Activated CD4-positive, alpha-beta T cell treated with anti-CD3 and anti-CD28 coated beads, Interleukin-2, amount 10 ng/mL, durations not matched to agents 7 days and 5 days (primary cell): ENCODE measurements around the gene CCDC33. TPM values are rescaled to one million over a fixed set of nuclear protein-coding genes. Genes with fewer than 3 reads are reported as not detected.
"Not testable (repeated sequence)": the region's sequence is repeated elsewhere in the genome, so short reads cannot be mapped to it uniquely, and the experiment has no call there.

Source experiments
- CTCF ChIA-PET: fragments of 350-600 bp; sonication (Branson Sonifier 250); formaldehyde crosslinking; loops from one replicate; lab custom pipeline; 2021; ENCODE audit warnings: antibody characterized with exemption; lab: Charles Lee
- POLR2A ChIA-PET: fragments of 350-600 bp; sonication (Branson Sonifier 250); formaldehyde crosslinking; loops from one replicate; lab custom pipeline; 2021; ENCODE audit warnings: antibody characterized with exemption; lab: Charles Lee
- DNase-seq: peaks from one replicate; pipeline ENCODE4 v3.0.0-alpha.2; 2020
- H3K27ac Mint-ChIP-seq: one replicate; pipeline ENCODE4 v1.8.0; 2021; ENCODE audit warnings: mild to moderate bottlenecking, moderate library complexity, mixed read lengths
- H3K27me3 Mint-ChIP-seq: one replicate; pipeline ENCODE4 v1.8.0; 2021; ENCODE audit warnings: mixed read lengths
- H3K36me3 Mint-ChIP-seq: one replicate; pipeline ENCODE4 v1.8.0; 2021; ENCODE audit warnings: low read depth, mixed read lengths
- H3K4me1 Mint-ChIP-seq: one replicate; pipeline ENCODE4 v1.8.0; 2021; ENCODE audit warnings: mixed read lengths
- H3K4me3 Mint-ChIP-seq: one replicate; pipeline ENCODE4 v1.8.0; 2021; ENCODE audit warnings: mild to moderate bottlenecking, moderate library complexity, mixed read lengths
- H3K9me3 Mint-ChIP-seq: one replicate; pipeline ENCODE4 v1.8.0; 2021; ENCODE audit warnings: mixed read lengths
- total RNA-seq, 2 experiments: library from RNA; stranded (reverse); gene quantifications; one replicate each; pipeline ENCODE4 v1.2.3, GENCODE V29; 2021

The CCDC33 gene
- total RNA-seq, 2 experiments from 2014 or later = not detected

DNA sequence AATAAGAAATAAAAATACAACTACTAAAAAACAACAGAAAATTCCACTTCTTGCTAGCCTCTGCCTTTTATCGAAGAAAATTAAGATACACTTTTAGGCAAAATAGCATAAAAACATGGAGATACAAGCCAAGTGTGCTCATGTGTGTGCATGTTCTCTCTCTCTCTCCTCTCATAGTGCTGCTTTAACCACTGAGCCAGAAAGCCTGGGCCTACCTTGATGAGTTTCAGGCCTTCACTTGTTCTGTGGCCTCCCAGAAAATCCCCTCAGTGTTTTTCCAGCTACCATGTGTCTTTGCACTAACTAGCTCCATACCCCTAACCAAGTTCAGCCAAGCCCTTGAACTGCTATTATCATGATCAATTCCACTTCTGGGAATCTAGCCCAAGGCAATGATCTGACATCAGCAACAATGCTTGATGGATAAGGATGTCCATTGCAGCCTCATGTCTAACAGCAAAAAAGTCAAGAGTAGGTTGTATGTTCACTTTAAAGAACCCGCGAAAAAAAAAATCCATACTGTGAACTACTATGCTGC, 113.2 kb downstream of the CCDC33 start:
- no peak for DNase-seq
- Mint-ChIP-seq H3K4me1 (peaks cover 4% of the 10 kb centered on the region), H3K27ac (no peak overlapping the region), H3K27me3 (peaks cover 18% of the 10 kb centered on the region), H3K36me3 (no peaks in the 10 kb centered on the region), H3K9me3 (peaks cover 1% of the 10 kb centered on the region), H3K4me3 (no peak overlapping the region)
- POLR2A ChIA-PET = no interaction called here
- CTCF ChIA-PET = no interaction called here

DNA sequence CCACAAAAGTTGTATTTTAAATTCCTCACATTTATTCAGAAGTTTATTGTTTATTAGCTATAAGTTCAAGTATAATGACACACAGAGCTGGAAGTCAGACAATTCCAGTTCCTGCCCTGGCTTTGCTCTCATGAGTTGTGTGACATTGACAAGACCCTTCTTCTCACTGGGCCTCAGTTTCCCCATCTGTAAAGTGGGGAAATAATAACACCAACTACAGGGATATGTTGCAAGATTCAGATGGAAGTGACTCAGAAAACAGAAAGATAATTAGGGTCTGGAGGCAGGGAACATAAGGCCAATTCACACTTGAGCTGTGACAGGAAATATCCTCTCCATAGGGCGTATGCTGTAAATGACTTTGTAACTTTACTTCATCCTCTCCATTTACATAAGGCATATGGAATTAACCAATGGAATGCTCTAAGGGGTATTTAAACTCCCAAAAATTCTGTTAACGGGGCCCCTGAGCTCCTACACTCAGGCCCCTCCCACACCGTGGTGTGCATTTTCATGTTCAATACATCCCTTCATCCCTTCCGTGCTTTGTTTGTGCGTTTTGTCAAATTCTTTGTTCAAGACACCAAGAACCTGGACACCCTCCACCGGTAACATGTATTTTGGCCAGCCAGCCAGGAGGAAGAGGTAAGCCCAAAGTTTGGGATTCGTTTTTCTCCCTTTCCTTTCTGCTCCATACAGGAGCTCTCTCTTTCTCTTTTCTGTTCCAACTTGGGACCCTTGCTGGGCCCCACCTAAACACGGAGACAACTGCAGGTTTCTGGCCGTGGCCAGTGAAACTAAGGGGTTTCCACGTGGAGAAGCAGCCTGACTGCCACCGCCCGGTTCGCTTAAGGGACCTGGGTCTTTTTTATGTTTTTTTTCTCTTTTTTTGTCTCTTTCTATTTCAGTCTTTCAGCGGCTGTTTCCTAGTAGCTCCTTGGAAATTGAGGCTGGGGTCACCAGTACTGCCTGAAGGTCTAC, 114.5 kb downstream of the CCDC33 start:
- ChIA-PET CTCF (no interaction called here), POLR2A (no interaction called here)
- H3K27me3 Mint-ChIP-seq = peaks cover 31% of the 10 kb centered on the region
- DNase-seq = no peak
- no peaks in the 10 kb centered on the region for H3K36me3 Mint-ChIP-seq
- H3K9me3 Mint-ChIP-seq = peaks cover 9% of the 10 kb centered on the region
- H3K27ac Mint-ChIP-seq = no peak overlapping the region
- H3K4me3 Mint-ChIP-seq = no peak overlapping the region
- H3K4me1 Mint-ChIP-seq = peaks cover 2% of the 10 kb centered on the region

DNA sequence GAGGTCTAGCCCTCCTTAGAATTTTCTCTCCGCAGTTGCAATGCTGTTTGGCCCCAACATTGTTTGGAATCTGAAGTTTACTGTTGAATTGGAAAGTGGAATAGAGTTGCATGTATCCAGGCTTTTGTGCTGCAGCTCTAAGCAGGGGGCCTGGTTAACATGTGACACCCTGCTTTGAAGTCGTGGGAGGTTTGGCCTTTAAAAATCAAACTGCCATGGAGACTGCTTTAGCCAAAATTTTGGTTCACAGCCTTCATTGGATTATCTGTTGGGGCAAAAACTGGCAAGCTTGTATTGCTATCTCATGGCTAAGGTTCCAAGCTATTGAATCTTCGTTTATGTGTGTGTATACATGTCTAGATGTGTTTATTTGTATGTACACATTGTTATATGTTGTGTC, 115.5 kb downstream of the CCDC33 start:
- DNase-seq = no peak
- no peaks in the 10 kb centered on the region for H3K4me1 Mint-ChIP-seq
- CTCF ChIA-PET = no interaction called here
- no peak overlapping the region for H3K4me3 Mint-ChIP-seq
- H3K9me3 Mint-ChIP-seq = peaks cover 9% of the 10 kb centered on the region
- POLR2A ChIA-PET = no interaction called here
- H3K27me3 Mint-ChIP-seq = peaks cover 32% of the 10 kb centered on the region
- H3K27ac Mint-ChIP-seq = no peak overlapping the region
- H3K36me3 Mint-ChIP-seq = no peaks in the 10 kb centered on the region

DNA sequence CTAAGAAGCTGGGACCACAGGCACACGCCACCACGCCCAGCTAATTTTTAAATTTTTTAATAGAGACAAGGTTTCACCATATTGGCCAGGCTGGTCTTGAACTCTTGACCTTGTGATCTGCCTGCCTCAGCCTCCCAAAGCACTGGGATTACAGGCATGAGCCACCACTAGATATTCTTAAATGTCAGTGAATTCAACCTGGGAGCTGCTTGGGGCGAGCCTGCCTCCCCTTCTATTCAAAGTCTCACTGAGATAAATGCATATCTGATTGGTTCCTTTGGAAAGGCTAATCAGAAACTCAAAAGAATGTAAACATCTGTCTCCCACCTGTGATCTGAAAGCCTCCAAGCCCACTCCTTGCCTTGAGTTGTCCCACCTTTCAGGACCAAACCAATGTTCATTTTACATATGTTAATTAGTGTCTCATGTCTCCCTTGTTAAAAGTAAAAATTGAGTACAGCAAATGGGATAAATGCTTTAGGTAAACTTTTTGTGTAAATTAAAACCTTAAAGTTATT, 116.3 kb downstream of the CCDC33 start:
- Mint-ChIP-seq H3K27ac (no peak overlapping the region), H3K4me1 (no peaks in the 10 kb centered on the region)

DNA sequence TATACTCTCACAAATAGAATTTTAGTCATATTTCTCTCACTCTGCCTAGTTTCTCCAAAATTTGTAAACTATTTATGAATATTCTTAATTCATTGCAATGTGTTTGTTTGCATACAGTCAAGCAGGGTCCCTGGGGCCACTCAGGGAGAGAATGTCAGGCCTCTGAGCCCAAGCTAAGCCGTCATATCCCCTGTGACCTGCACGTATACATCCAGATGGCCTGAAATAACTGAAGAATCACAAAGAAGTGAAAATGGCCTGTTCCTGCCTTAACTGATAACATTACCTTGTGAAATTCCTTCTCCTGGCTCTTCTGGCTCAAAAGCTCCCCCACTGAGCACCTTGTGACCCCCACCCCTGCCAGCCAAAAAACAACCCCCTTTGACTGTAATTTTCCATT, 117.9 kb downstream of the CCDC33 start:
- H3K9me3 Mint-ChIP-seq, H3K36me3 Mint-ChIP-seq, H3K4me3 Mint-ChIP-seq, POLR2A ChIA-PET, H3K4me1 Mint-ChIP-seq, CTCF ChIA-PET, H3K27ac Mint-ChIP-seq, DNase-seq: not testable (repeated sequence)
- H3K27me3 Mint-ChIP-seq = peaks cover 30% of the 10 kb centered on the region

More for the DNA sequence above, 116.3 kb downstream of the CCDC33 start:
- ChIA-PET POLR2A (no interaction called here), CTCF (no interaction called here)
- DNase-seq = no peak
- Mint-ChIP-seq H3K27me3 (peaks cover 32% of the 10 kb centered on the region), H3K9me3 (peaks cover 9% of the 10 kb centered on the region), H3K4me3 (no peak overlapping the region), H3K36me3 (no peaks in the 10 kb centered on the region)

DNA sequence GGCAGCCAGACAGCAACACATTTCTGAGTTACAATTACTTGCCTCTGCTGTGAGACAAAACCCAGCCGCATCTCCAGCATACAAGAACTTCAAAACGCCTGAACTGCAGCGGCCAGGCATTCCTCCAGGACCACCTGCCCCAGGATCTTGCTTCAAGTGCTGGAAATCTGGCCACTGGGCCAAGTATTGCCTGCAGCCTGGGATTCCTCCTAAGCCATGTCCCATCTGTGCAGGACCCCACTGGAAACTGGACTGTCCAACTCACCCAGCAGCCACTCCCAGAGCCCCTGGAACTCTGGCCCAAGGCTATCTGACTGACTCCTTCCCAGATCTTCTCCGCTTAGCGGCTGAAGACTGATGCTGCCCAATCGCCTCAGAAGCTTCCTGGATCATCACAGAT, 119.9 kb downstream of the CCDC33 start:
- H3K4me3 Mint-ChIP-seq, POLR2A ChIA-PET, H3K36me3 Mint-ChIP-seq, H3K27ac Mint-ChIP-seq, H3K9me3 Mint-ChIP-seq, H3K4me1 Mint-ChIP-seq, CTCF ChIA-PET, DNase-seq: not testable (repeated sequence)
- H3K27me3 Mint-ChIP-seq = peaks cover 27% of the 10 kb centered on the region

DNA sequence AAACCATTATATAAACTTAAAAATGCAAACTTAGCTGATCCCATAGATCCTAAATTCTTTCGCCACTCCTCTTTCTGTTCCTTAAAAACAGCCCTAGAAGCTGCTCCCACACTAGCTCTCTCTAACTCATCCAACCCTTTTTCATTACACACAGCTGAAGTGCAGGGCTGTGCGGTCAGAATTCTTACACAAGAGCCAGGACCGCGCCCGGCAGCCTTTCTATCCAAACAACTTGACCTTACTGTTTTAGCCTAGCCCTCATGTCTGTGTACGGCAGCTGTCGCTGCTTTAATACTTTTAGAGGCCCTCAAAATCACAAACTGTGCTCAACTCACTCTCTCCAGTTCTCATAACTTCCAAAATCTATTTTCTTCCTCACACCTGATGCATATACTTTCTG, 121.4 kb downstream of the CCDC33 start:
- H3K36me3 Mint-ChIP-seq, H3K27ac Mint-ChIP-seq, H3K4me3 Mint-ChIP-seq, DNase-seq, CTCF ChIA-PET, POLR2A ChIA-PET, H3K9me3 Mint-ChIP-seq, H3K4me1 Mint-ChIP-seq: not testable (repeated sequence)
- peaks cover 29% of the 10 kb centered on the region for H3K27me3 Mint-ChIP-seq

DNA sequence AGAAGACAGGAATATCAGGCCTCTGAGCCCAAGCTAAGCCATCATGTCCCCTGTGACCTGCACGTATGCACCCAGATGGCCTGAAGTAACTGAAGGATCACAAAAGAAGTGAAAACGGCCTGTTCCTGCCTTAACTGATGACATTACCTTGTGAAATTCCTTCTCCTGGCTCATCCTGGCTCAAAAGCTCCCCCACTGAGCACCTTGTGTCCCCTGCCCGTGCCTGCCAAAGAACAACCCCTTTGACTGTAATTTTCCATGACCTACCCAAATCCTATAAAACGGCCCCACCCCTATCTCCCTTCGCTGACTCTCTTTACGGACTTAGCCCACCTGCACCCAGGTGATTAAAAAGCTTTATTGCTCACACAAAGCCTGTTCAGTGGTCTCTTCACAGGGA, 123.2 kb downstream of the CCDC33 start:
- H3K9me3 Mint-ChIP-seq, POLR2A ChIA-PET, DNase-seq, H3K4me3 Mint-ChIP-seq, H3K4me1 Mint-ChIP-seq, H3K36me3 Mint-ChIP-seq, H3K27ac Mint-ChIP-seq: not testable (repeated sequence)
- peaks cover 40% of the 10 kb centered on the region for H3K27me3 Mint-ChIP-seq
- CTCF ChIA-PET = interaction anchor here (1.1 kb wide), 1 partner anchor 13 kb away, joined by 3 read pairs; no protein-coding TSS in a partner anchor

DNA sequence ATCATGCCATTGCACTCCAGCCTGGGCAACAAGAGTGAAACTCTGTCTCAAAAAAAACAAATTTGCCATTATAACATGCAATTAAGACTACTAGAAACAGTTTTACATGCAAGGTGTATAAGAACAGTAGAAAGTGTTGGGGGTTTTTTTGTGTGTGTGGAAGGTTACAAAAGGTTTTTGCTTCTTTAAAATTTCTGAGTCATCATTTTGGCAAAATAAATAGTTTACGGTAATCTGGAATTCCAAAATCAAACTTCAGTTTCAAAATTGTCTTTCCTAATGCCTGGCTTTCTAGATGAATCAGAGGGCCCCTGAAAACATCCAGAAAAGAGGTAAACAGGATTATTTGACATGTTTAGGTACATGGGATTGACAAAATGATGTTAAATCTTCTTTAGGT, 124.7 kb downstream of the CCDC33 start:
- H3K27me3 Mint-ChIP-seq = peaks cover 40% of the 10 kb centered on the region
- H3K4me3 Mint-ChIP-seq, POLR2A ChIA-PET, DNase-seq, H3K9me3 Mint-ChIP-seq, H3K27ac Mint-ChIP-seq, CTCF ChIA-PET, H3K36me3 Mint-ChIP-seq, H3K4me1 Mint-ChIP-seq: not testable (repeated sequence)

DNA sequence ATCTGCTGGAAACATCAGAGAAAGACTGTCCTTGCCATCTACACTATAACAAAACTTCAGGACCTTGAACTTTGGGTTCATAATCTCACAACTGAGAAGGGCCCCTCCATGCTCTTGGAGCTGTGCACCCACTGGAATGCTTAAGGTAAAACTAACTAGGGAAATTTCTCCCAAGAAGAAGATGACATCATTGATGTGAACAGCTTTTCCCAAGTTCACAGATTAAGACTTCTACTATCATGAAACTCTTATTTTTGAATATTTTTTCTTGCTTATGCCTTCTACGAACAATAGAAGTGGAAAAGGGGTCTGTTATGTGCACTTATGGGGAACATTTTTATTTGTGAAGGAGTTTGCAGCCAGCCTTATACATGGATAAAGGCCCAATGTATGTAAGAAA, 126.4 kb downstream of the CCDC33 start:
- no peak overlapping the region for H3K27ac Mint-ChIP-seq
- POLR2A ChIA-PET = no interaction called here
- H3K36me3 Mint-ChIP-seq = no peaks in the 10 kb centered on the region
- H3K9me3 Mint-ChIP-seq = no peaks in the 10 kb centered on the region
- H3K4me1 Mint-ChIP-seq = peaks cover 3% of the 10 kb centered on the region
- peaks cover 54% of the 10 kb centered on the region for H3K27me3 Mint-ChIP-seq
- CTCF ChIA-PET = interaction anchor here (1.2 kb wide), 1 partner anchor 269 kb away, joined by 3 read pairs; no protein-coding TSS in a partner anchor
- H3K4me3 Mint-ChIP-seq = no peak overlapping the region
- DNase-seq = no peak

DNA sequence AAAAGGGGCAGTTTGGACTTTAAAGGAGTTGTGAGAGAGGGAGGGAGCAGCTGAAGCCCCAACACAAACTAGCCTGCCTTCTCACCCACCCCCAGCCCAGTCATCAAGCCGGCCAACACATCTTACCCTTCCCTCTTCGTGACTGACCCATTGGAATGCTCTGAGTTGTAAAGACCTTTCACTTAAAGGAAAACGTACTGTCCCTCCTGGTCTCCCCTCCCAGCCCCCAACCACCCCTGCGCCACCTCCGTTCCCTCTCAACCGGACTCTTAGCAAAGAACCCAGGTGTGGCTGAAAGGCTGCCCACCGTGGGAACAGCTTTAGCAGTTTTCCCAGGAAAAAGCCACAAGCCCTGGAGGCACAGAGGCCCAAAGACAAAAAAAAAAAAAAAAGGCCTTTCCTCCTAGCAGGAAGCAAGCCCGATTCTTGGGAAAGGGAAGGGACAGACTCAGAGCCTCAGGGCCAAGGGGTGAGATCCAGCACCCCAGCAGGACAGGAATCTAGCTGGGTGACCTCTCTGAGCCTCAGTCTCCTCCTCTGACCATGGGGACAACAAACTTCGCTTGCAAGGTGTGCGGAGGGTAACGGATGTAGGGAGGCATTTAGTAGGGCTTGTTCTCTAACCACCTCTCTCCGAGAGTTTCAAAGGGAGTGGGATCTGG, 128.9 kb downstream of the CCDC33 start:
- H3K27me3 Mint-ChIP-seq = peaks cover 75% of the 10 kb centered on the region
- POLR2A ChIA-PET = no interaction called here
- no peaks in the 10 kb centered on the region for H3K9me3 Mint-ChIP-seq
- H3K4me1 Mint-ChIP-seq = peaks cover 3% of the 10 kb centered on the region
- DNase-seq = no peak
- CTCF ChIA-PET = interaction anchor here (1.5 kb wide), 1 partner anchor 8 kb away, joined by 5 read pairs; no protein-coding TSS in a partner anchor
- H3K27ac Mint-ChIP-seq = no peak overlapping the region
- H3K36me3 Mint-ChIP-seq = no peaks in the 10 kb centered on the region
- H3K4me3 Mint-ChIP-seq = peak overlapping the region; percentile 10

DNA sequence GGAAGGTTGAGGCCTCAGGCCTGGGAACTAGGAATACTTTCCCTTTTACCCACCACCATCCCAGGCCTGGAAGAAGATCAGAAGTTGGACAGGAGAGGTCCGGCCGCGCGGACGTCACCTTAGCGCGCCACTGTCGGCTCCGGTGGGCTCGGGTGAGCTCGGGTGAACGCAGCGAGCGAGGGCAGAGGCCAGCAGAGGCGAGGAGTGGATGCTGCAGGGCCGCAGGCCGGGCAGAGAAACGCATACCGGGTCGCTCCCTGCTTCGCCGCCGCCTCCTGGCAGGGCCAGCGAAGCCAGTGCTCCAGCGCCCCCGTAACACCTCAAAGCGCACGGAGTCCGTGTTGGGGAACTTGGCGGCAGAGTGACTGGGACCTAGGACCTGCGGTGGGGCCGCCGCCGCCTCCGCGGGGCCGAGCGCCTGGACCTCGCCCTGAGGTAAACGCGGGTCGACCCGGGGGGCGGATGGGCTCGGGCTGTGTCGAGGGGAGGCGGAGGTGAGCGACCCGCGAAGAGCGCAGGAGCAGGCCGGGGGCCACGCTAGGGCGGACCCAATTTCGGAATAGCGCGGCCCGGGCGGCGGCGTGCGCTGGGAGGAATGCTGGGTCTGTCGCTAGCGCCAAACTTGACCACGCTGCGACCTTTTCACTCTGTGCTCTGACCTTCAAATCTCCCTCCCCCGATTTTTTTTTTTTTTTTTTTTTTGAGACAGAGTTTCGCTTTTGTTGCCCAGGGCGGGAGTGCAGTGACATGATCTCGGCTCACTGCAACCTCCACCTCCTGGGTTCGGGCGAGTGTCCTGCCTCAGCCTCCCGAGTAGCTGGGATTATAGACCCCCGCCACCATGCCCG, 129.7 kb downstream of the CCDC33 start:
- H3K9me3 Mint-ChIP-seq = no peaks in the 10 kb centered on the region
- no peak overlapping the region for H3K27ac Mint-ChIP-seq
- peak overlapping the region; percentile 38 for H3K4me3 Mint-ChIP-seq
- peaks cover 80% of the 10 kb centered on the region for H3K27me3 Mint-ChIP-seq
- peaks cover 3% of the 10 kb centered on the region for H3K4me1 Mint-ChIP-seq
- ChIA-PET POLR2A (no interaction called here), CTCF (interaction anchor here (0.9 to 1.5 kb wide), 2 partner anchors 8 to 13 kb away, joined by 5 read pairs; no protein-coding TSS in a partner anchor)
- no peaks in the 10 kb centered on the region for H3K36me3 Mint-ChIP-seq
- DNase-seq = no peak
